Kidney (tissue), 14 donors: ENCODE measurements around the gene TADA2A. TPM values are rescaled to one million over a fixed set of nuclear protein-coding genes. Genes with fewer than 3 reads are reported as not detected.

ENCODE experiments used
- DNase-seq, 5 donors: peaks; one replicate each; pipeline ENCODE4 v3.0.0-alpha.2; 2013 to 2020
- FAIRE-seq: peaks from 2 replicates; lab custom pipeline; 2012; peaks lifted over from hg19 to GRCh38; lab: Jason Lieb, UNC
- H3K27ac ChIP-seq, 2 donors: one replicate each; pipeline ENCODE4 v1.7.0; 2013; ENCODE audit warnings: low read depth in 2 of 2, low read length in 2 of 2, inconsistent platforms in 1 of 2
- H3K27me3 ChIP-seq: one replicate; pipeline ENCODE4 v1.7.1; 2013; ENCODE audit warnings: low read length, inconsistent platforms; ENCODE audit not compliant: control insufficient read depth, insufficient read depth
- H3K36me3 ChIP-seq, 3 donors: one replicate each; pipeline versions ENCODE4 v1.7.0 to v1.7.1; 2013; ENCODE audit warnings: low read length in 3 of 3, control low read depth in 1 of 3, inconsistent platforms in 1 of 3; ENCODE audit not compliant: insufficient read depth in 3 of 3, control insufficient read depth in 2 of 3
- H3K4me1 ChIP-seq, 3 donors: one replicate each; pipeline versions ENCODE4 v1.7.0 to v1.7.1; 2013; ENCODE audit warnings: low read length in 3 of 3, inconsistent platforms in 1 of 3, low read depth in 1 of 3; ENCODE audit not compliant: control insufficient read depth in 2 of 3, insufficient read depth in 2 of 3
- H3K4me3 ChIP-seq, 3 donors: one replicate each; pipeline versions ENCODE4 v1.7.0 to v1.8.1; 2013; ENCODE audit warnings: low read length in 3 of 3, control low read depth in 1 of 3, inconsistent platforms in 1 of 3
- H3K9ac ChIP-seq, 3 donors: one replicate each; pipeline versions ENCODE4 v1.7.0 to v1.7.1; 2013; ENCODE audit warnings: low read length in 3 of 3, control low read depth in 1 of 3, inconsistent platforms in 1 of 3
- H3K9me3 ChIP-seq, 3 donors: one replicate each; pipeline versions ENCODE4 v1.7.0 to v1.7.1; 2013; ENCODE audit warnings: low read length in 3 of 3, control low read depth in 1 of 3, inconsistent platforms in 1 of 3; ENCODE audit not compliant: control insufficient read depth in 2 of 3, insufficient read depth in 1 of 3
- CTCF ChIP-seq: IDR thresholded peaks from 3 replicates; pipeline ENCODE4 v1.5.1; 2012; ENCODE audit warnings: mild to moderate bottlenecking, moderate library complexity, borderline replicate concordance; ENCODE audit not compliant: insufficient read depth; ENCODE audit errors: extremely low read depth
- intact Hi-C: fragments of 100-400 bp; cut with DNase I; formaldehyde crosslinking; loops from one replicate; pipeline ENCODE4 v1.11.1; 2022
- polyA plus RNA-seq: library from polyadenylated mRNA; stranded (reverse); fragments of 350-450 nt; fragmentation: Illumina TruSeq; extraction: RNeasy Lipid Tissue Mini Kit (QIAGEN cat#74804); gene quantifications from one replicate; pipeline ENCODE4 v1.2.3, GENCODE V29; 2014; ENCODE audit warnings: low read depth, low replicate concordance; ENCODE audit not compliant: insufficient read depth
- total RNA-seq: library from RNA; stranded (reverse); fragmentation: NEBNext Ultra II Directional; extraction: Animal tissue kit (Norgen Biotek cat#: 25700); gene quantifications from one replicate; pipeline ENCODE4 v1.2.1, GENCODE V29; 2021
- donor health status: control.
- donor health status: control.
- donor health status: control.
- donor health status: control.
- donor health status: control.
- donor health status: DM: yes; HTN: yes; CAD: no.
- donor health status: Normal renal cell carcinoma (clear cell type).

TADA2A gene
- total and polyA plus RNA-seq, 2 donors from 2014 or later: 6.6 to 26.0 TPM

DNA sequence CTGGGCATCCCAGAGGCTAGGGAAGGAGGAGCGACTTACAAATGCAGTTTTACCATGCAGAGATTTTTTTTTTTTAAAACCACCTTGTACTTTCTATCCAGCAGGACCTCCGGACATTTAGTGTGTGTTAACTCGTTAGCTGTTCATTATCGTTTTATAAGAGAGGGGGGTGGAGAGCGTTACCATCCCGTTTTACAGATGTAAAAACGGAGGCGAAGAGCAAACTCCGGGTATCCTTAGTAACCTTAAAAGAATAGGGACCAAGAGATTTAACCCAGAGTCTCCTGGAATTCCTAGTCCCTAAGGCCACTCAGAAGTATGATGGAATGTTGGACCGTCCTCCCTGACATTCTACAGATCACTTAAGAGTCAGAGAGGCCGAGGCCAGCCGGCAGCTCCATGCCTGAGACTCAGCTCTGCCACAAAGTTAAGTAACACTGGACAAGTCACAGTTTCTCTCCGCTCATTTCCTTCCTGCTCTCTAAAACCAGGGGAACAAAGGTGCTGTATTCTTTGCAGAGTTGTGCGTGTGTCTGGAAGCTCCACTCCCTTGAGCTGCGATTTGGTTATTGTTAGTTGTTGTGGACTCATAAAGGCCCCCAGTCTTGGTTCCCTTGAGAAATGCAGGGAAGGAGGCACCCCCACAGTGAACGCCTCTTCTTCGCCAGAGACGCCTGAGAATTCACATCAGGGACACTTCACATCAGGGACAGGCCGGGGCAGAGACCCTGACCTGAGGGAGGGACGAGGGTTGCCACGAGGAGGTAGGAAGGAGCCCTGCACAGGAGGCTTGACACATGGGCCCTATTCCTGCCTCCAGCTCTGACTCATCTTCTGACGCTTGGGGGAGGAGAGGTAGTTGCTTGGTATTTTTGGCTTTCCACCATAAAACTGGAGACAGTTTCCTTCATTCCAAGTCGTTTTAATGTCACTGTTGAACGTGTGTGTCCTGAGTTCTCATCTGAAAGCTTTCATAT is 84.2 kb downstream of the TADA2A start:
- H3K4me3 ChIP-seq: peak overlapping the region; percentile 69 to 79 (median 79)
- intact Hi-C loops: no loop called here
- FAIRE-seq (no peak), DNase-seq (peak in 4 of 5 donors; percentile 23 to 71 (median 56))
- H3K27me3 ChIP-seq: no peaks in the 10 kb centered on the region
- H3K9me3 ChIP-seq: no peaks in the 10 kb centered on the region
- TF ChIP-seq CTCF: no peak
- H3K9ac ChIP-seq: peak overlapping the region in 1 of 3 donors; percentile 60
- peaks cover 5 to 8% (median 6%) of the 10 kb centered on the region in 3 donors for H3K4me1 ChIP-seq
- H3K27ac ChIP-seq: peak overlapping the region; percentile 43 to 69
- no peaks in the 10 kb centered on the region for H3K36me3 ChIP-seq

DNA sequence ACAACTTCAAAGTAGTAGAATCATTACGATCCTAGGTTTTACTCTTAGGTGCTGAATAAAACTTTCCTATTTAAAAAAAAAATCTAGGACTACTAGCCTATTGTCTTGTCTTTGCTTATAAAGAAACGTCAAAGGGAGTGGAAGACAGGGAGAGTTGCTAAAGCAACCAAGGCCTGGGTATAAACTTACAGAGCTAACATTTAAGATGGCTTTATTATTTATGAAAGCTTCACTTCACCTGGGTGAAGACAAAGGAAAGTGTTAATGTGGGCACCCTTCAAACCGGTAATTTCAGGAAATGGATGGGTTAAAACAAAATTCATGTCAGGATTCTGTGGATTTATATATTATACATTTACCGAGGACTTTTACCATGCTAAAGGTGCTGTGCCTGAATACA is 85.5 kb downstream of the TADA2A start:
- Histone ChIP-seq H3K9ac (no peak overlapping the region), H3K4me3 (no peak overlapping the region), H3K36me3 (no peaks in the 10 kb centered on the region), H3K4me1 (peaks cover 5 to 8% (median 6%) of the 10 kb centered on the region in 3 donors), H3K9me3 (no peaks in the 10 kb centered on the region), H3K27me3 (no peaks in the 10 kb centered on the region), H3K27ac (no peak overlapping the region)
- no peak for TF ChIP-seq CTCF
- FAIRE-seq (no peak), DNase-seq (peak in 1 of 5 donors; percentile 12)
- intact Hi-C loops: no loop called here

DNA sequence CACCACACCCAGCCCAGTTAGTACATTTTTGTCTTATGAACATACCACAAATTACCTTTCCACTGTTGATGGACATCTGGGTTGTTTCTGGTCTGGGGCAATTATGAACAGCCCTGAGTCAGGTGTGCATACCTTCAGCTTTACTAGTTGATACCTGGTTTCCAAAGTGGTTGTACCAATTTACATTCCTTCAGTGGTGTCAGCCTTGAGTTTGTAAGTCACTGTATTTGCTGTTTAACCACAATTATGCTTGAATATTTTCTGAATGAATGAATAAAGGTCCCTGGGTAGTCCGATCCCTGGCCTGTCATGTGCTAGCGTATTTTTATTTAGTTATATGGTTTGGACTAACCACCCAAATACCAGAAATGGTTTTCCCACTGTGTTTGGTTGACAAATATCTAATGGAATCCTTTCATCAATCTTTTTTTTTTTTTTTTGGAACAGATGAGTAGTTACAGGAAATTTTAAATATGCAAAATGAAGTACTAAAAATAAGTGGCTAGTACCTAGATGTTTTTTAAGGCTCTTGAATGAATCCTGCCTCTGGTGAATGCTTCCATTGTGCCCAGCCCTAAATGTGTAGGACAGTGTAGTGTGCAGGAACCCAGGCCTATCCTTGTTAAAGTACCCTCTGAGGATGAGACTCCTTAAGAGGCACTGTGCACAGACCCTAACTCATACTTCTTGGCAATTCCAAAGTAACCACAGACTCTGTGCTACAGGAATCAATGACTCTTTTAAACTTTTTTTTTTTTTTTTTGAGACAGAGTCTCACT is 86.8 kb downstream of the TADA2A start:
- no peak for FAIRE-seq
- Histone ChIP-seq H3K9me3 (no peaks in the 10 kb centered on the region), H3K36me3 (no peaks in the 10 kb centered on the region), H3K4me3 (no peak overlapping the region), H3K9ac (no peak overlapping the region), H3K27me3 (no peaks in the 10 kb centered on the region), H3K27ac (no peak overlapping the region), H3K4me1 (peaks cover 0 to 8% (median 5%) of the 10 kb centered on the region in 3 donors)
- TF ChIP-seq CTCF: no peak
- DNase-seq: no peak
- intact Hi-C loops: no loop called here
